WTC11 (cell line): ENCODE data around the gene ZNF322. TPM values are rescaled to one million over a fixed set of nuclear protein-coding genes. Genes with fewer than 3 reads are reported as not detected.

ENCODE experiments used
- ATAC-seq: fragments of 200-7000 bp; cut with Tn5 transposase; 2 replicates; pipeline ENCODE4 v1.10.0; 2021; ENCODE audit warnings: mild to moderate bottlenecking, moderate library complexity
- CTCF ChIA-PET: fragments of 300-600 bp; sonication (Branson Sonifier 250); formaldehyde crosslinking; loops from one replicate; lab custom pipeline; 2021; ENCODE audit warnings: antibody characterized with exemption; lab: Charles Lee
- POLR2A ChIA-PET: fragments of 350-600 bp; sonication (Branson Sonifier 250); formaldehyde crosslinking; loops from one replicate; lab custom pipeline; 2021; ENCODE audit warnings: antibody characterized with exemption; lab: Charles Lee
- DNase-seq: peaks from one replicate; pipeline ENCODE4 v3.0.0; 2021; ENCODE audit warnings: low spot score
- H3K27ac Mint-ChIP-seq: 2 replicates; pipeline ENCODE4 v1.8.0; 2021; ENCODE audit warnings: mixed read lengths
- H3K27me3 Mint-ChIP-seq: 2 replicates; pipeline ENCODE4 v1.8.0; 2021; ENCODE audit warnings: low read depth, mild to moderate bottlenecking, moderate library complexity, mixed read lengths
- H3K36me3 Mint-ChIP-seq: 2 replicates; pipeline ENCODE4 v1.8.0; 2021; ENCODE audit warnings: mixed read lengths
- H3K4me1 Mint-ChIP-seq: 2 replicates; pipeline ENCODE4 v1.8.0; 2022; ENCODE audit warnings: mixed read lengths
- H3K4me3 Mint-ChIP-seq: 2 replicates; pipeline ENCODE4 v1.8.0; 2021; ENCODE audit warnings: mild to moderate bottlenecking, moderate library complexity, mixed read lengths
- H3K9me3 Mint-ChIP-seq: 2 replicates; pipeline ENCODE4 v1.8.0; 2021; ENCODE audit warnings: mixed read lengths
- ATF1 ChIP-seq: sonication (generic); formaldehyde crosslinking; IDR thresholded peaks from 2 replicates; pipeline ENCODE4 v1.8.1; 2023; ENCODE audit warnings: mild to moderate bottlenecking, moderate library complexity, missing genetic modification reagents
- CDX4 ChIP-seq: fragments of 250-450 bp; sonication (Bioruptor Pico); IDR thresholded peaks from 2 replicates; pipeline ENCODE4 v1.9.0; 2021; ENCODE audit warnings: moderate library complexity, mild to moderate bottlenecking, inconsistent platforms, borderline replicate concordance
- GABPB1 ChIP-seq: sonication (generic); formaldehyde crosslinking; IDR thresholded peaks from 2 replicates; pipeline ENCODE4 v1.8.1; 2023; ENCODE audit warnings: mild to moderate bottlenecking, missing genetic modification reagents
- GTF2I ChIP-seq: fragments of 250-450 bp; sonication (Bioruptor Pico); conservative IDR thresholded peaks from 2 replicates; pipeline ENCODE4 v1.4.0; 2021; ENCODE audit warnings: mild to moderate bottlenecking
- MAX ChIP-seq: sonication (generic); formaldehyde crosslinking; IDR thresholded peaks from 2 replicates; pipeline ENCODE4 v1.8.0; 2022; ENCODE audit warnings: mild to moderate bottlenecking, missing genetic modification reagents
- RELA ChIP-seq: sonication (generic); formaldehyde crosslinking; IDR thresholded peaks from 2 replicates; pipeline ENCODE4 v1.8.1; 2022; ENCODE audit warnings: missing genetic modification reagents, mild to moderate bottlenecking, borderline replicate concordance
- SP1 ChIP-seq: sonication (generic); formaldehyde crosslinking; conservative IDR thresholded peaks from 2 replicates; pipeline ENCODE4 v1.8.1; 2022; ENCODE audit warnings: missing genetic modification reagents
- TP53 ChIP-seq: sonication (generic); formaldehyde crosslinking; IDR thresholded peaks from 2 replicates; pipeline ENCODE4 v1.8.1; 2023; ENCODE audit warnings: mild to moderate bottlenecking, missing genetic modification reagents
- ZBTB21 ChIP-seq: sonication (generic); formaldehyde crosslinking; IDR thresholded peaks from 2 replicates; pipeline ENCODE4 v1.8.1; 2023; ENCODE audit warnings: mild to moderate bottlenecking, missing genetic modification reagents, borderline replicate concordance
- ZNF121 ChIP-seq: sonication (generic); formaldehyde crosslinking; IDR thresholded peaks from 2 replicates; pipeline ENCODE4 v1.8.0; 2023; ENCODE audit warnings: missing genetic modification reagents
- total RNA-seq: library from RNA; stranded (reverse); gene quantifications from 3 replicates; pipeline ENCODE4 v1.2.3, GENCODE V29; 2021
- TF ChIP-seq, protein P1 (sequence below): fragments of 250-450 bp; sonication (Bioruptor Pico); IDR thresholded peaks from 2 replicates; pipeline ENCODE4 v2.1.2; 2022; ENCODE audit warnings: mild to moderate bottlenecking, moderate library complexity
- TF ChIP-seq, protein P2 (sequence below): sonication (generic); formaldehyde crosslinking; IDR thresholded peaks from 2 replicates; pipeline ENCODE4 v1.8.0; 2023; ENCODE audit warnings: mild to moderate bottlenecking, missing genetic modification reagents
- TF ChIP-seq, protein P3 (sequence below): sonication (generic); formaldehyde crosslinking; IDR thresholded peaks from 2 replicates; pipeline ENCODE4 v1.8.1; 2023; ENCODE audit warnings: mild to moderate bottlenecking, missing genetic modification reagents
- TF ChIP-seq, protein P4 (sequence below): sonication (generic); formaldehyde crosslinking; IDR thresholded peaks from 2 replicates; pipeline ENCODE4 v1.8.1; 2022; ENCODE audit warnings: mild to moderate bottlenecking, moderate library complexity, missing genetic modification reagents
- TF ChIP-seq, protein P5 (sequence below): sonication (generic); formaldehyde crosslinking; IDR thresholded peaks from 2 replicates; pipeline ENCODE4 v1.8.1; 2023; ENCODE audit warnings: mild to moderate bottlenecking, missing genetic modification reagents, moderate library complexity

ZNF322 gene
- total RNA-seq, 1 experiment from 2014 or later, result 42.9 TPM

GRCh38 chr6:26607434-26608230, 51.9 kb downstream of the ZNF322 start:
- ChIA-PET POLR2A (no interaction called here), CTCF (no interaction called here)
- H3K4me1 Mint-ChIP-seq, result peaks cover 1% of the 10 kb centered on the region; the same call in 1 of the 2 replicates
- H3K9me3 Mint-ChIP-seq, result no peaks in the 10 kb centered on the region
- no peaks in the 10 kb centered on the region for H3K36me3 Mint-ChIP-seq
- H3K4me3 Mint-ChIP-seq, result peak overlapping the region; percentile 47
- DNase-seq, result peak; percentile 53
- no peak overlapping the region for H3K27ac Mint-ChIP-seq
- TF ChIP-seq, protein P1, sequence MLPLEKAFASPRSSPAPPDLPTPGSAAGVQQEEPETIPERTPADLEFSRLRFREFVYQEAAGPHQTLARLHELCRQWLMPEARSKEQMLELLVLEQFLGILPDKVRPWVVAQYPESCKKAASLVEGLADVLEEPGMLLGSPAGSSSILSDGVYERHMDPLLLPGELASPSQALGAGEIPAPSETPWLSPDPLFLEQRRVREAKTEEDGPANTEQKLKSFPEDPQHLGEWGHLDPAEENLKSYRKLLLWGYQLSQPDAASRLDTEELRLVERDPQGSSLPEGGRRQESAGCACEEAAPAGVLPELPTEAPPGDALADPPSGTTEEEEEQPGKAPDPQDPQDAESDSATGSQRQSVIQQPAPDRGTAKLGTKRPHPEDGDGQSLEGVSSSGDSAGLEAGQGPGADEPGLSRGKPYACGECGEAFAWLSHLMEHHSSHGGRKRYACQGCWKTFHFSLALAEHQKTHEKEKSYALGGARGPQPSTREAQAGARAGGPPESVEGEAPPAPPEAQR (CRISPR knock-in tag), result no peak
- TF ChIP-seq, protein P2, sequence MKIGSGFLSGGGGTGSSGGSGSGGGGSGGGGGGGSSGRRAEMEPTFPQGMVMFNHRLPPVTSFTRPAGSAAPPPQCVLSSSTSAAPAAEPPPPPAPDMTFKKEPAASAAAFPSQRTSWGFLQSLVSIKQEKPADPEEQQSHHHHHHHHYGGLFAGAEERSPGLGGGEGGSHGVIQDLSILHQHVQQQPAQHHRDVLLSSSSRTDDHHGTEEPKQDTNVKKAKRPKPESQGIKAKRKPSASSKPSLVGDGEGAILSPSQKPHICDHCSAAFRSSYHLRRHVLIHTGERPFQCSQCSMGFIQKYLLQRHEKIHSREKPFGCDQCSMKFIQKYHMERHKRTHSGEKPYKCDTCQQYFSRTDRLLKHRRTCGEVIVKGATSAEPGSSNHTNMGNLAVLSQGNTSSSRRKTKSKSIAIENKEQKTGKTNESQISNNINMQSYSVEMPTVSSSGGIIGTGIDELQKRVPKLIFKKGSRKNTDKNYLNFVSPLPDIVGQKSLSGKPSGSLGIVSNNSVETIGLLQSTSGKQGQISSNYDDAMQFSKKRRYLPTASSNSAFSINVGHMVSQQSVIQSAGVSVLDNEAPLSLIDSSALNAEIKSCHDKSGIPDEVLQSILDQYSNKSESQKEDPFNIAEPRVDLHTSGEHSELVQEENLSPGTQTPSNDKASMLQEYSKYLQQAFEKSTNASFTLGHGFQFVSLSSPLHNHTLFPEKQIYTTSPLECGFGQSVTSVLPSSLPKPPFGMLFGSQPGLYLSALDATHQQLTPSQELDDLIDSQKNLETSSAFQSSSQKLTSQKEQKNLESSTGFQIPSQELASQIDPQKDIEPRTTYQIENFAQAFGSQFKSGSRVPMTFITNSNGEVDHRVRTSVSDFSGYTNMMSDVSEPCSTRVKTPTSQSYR, result no peak
- TF ChIP-seq, protein P3, sequence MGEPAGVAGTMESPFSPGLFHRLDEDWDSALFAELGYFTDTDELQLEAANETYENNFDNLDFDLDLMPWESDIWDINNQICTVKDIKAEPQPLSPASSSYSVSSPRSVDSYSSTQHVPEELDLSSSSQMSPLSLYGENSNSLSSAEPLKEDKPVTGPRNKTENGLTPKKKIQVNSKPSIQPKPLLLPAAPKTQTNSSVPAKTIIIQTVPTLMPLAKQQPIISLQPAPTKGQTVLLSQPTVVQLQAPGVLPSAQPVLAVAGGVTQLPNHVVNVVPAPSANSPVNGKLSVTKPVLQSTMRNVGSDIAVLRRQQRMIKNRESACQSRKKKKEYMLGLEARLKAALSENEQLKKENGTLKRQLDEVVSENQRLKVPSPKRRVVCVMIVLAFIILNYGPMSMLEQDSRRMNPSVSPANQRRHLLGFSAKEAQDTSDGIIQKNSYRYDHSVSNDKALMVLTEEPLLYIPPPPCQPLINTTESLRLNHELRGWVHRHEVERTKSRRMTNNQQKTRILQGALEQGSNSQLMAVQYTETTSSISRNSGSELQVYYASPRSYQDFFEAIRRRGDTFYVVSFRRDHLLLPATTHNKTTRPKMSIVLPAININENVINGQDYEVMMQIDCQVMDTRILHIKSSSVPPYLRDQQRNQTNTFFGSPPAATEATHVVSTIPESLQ, result no peak
- TF ChIP-seq GABPB1 (CRISPR knock-in tag) (no peak), RELA (CRISPR knock-in tag) (no peak), ZNF121 (CRISPR knock-in tag) (no peak), CDX4 (CRISPR knock-in tag) (no peak), SP1 (CRISPR knock-in tag) (no peak)
- TF ChIP-seq, protein P4, sequence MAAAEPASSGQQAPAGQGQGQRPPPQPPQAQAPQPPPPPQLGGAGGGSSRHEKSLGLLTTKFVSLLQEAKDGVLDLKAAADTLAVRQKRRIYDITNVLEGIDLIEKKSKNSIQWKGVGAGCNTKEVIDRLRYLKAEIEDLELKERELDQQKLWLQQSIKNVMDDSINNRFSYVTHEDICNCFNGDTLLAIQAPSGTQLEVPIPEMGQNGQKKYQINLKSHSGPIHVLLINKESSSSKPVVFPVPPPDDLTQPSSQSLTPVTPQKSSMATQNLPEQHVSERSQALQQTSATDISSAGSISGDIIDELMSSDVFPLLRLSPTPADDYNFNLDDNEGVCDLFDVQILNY (CRISPR knock-in tag), result no peak
- ATAC-seq, result peak; percentile 92
- peaks cover 49% of the 10 kb centered on the region for H3K27me3 Mint-ChIP-seq

DNA sequence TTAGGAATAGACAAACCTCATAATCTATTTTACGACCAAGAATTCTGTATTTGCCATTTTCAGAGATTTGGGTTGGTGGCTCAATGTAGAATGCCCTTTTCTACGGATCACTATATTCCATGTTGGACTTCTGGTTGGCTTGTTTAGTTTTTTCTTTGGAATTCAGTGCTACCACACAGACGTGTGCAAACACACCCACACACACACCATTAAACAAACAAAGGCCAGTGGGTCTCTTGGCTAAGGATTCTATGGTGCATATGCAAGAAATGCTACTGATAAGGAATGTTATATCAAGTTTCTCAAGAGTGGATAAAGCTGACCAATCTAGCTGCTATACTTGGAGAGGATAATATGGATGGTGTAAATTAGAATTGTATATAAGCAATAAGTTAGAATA, 54.7 kb downstream of the ZNF322 start:
- ATAC-seq (no peak), DNase-seq (no peak)
- Mint-ChIP-seq H3K36me3 (no peaks in the 10 kb centered on the region), H3K27me3 (peaks cover 22% of the 10 kb centered on the region), H3K27ac (no peak overlapping the region), H3K9me3 (no peaks in the 10 kb centered on the region), H3K4me1 (peaks cover 3% of the 10 kb centered on the region; the same call in 1 of the 2 replicates), H3K4me3 (no peak overlapping the region)
- no peak for TF ChIP-seq SP1 (CRISPR knock-in tag)
- TF ChIP-seq, protein P3, result no peak
- TF ChIP-seq GTF2I (CRISPR knock-in tag), result no peak
- no peak for TF ChIP-seq MAX
- TF ChIP-seq ATF1 (CRISPR knock-in tag), result no peak
- TF ChIP-seq, protein P4 (CRISPR knock-in tag), result no peak
- no peak for TF ChIP-seq TP53
- no peak for TF ChIP-seq ZBTB21 (CRISPR knock-in tag)
- TF ChIP-seq, protein P5, sequence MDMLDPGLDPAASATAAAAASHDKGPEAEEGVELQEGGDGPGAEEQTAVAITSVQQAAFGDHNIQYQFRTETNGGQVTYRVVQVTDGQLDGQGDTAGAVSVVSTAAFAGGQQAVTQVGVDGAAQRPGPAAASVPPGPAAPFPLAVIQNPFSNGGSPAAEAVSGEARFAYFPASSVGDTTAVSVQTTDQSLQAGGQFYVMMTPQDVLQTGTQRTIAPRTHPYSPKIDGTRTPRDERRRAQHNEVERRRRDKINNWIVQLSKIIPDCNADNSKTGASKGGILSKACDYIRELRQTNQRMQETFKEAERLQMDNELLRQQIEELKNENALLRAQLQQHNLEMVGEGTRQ (CRISPR knock-in tag), result no peak
- ChIA-PET CTCF (interaction anchor here (1.4 kb wide), 1 partner anchor 9 kb away, joined by 4 read pairs; no protein-coding TSS in a partner anchor), POLR2A (no interaction called here)
